CD1c-positive myeloid dendritic cell (primary cell): ENCODE measurements around the gene FOXD4L3.
"Not testable (repeated sequence)": the region's sequence is repeated elsewhere in the genome, so short reads cannot be mapped to it uniquely, and the experiment has no call there.

Experiments
- DNase-seq: peaks from one replicate; pipeline ENCODE4 v3.0.0-alpha.2; 2016; ENCODE audit errors: extremely low spot score

Gene FOXD4L3

GRCh38 chr9:68351689-68352088, 49.0 kb downstream of the FOXD4L3 start:
- not testable (repeated sequence) for DNase-seq
